ENCODE data around the gene ATP6V0D1. TPM values are rescaled to one million over a fixed set of nuclear protein-coding genes. Genes with fewer than 3 reads are reported as not detected.

Gene ATP6V0D1
- total and polyA plus RNA-seq, 2 of the 4 experiments (the other 2 are of a cell fraction), result 112 to 124 TPM

- TF ChIP-seq CEBPB (IDR thresholded peaks at IDR 0.05; ENCODE audit: low read depth, low read length) (no peak), MAFK (IDR thresholded peaks at IDR 0.05; ENCODE audit: low read depth, low read length) (no peak)
Measured at GRCh38 chr16:67399749-67400704, 80.9 kb downstream of the ATP6V0D1 start (continued).

- Histone ChIP-seq H3K14ac (replicated peaks; ENCODE audit: low read depth, low read length) (no peak overlapping the region), H3K23ac (ENCODE audit: low read depth, low read length) (no peak overlapping the region), H3K27me3 (ENCODE audit: control insufficient read depth, insufficient read depth, low read length) (no peaks in the 10 kb centered on the region), H4K8ac (ENCODE audit: low read depth in 2 of 2, low read length in 2 of 2) (no peak overlapping the region), H2BK20ac (ENCODE audit: low read depth, low read length) (no peak overlapping the region), H2AK5ac (ENCODE audit: low read depth, low read length) (0 out of 2 replicates have a peak overlapping the region, but pooled peaks have one; percentile 5), H2BK15ac (ENCODE audit: low read depth, low read length) (no peak overlapping the region), H2BK5ac (ENCODE audit: low read depth, low read length, poor library complexity, severe bottlenecking) (no peak overlapping the region), H3K9me3 (ENCODE audit: control insufficient read depth, insufficient read depth, low read length) (no peaks in the 10 kb centered on the region), H3K27ac (ENCODE audit: insufficient read depth, low read length) (no peak overlapping the region), H4K91ac (ENCODE audit: insufficient read depth, low read depth, low read length) (no peak overlapping the region), H3K56ac (ENCODE audit: extremely low read depth, insufficient read depth, low read length) (no peak overlapping the region), H2AK9ac (replicated peaks; ENCODE audit: low read depth, low read length, poor library complexity) (peak overlapping the region; percentile 15), H3K4me1 (ENCODE audit: control insufficient read depth, insufficient read depth, low read length) (peaks cover 11% of the 10 kb centered on the region), H3K18ac (ENCODE audit: low read depth, low read length) (no peak overlapping the region), H3K9me1 (ENCODE audit: insufficient read depth, low read length) (no peaks in the 10 kb centered on the region), H3K9ac (ENCODE audit: low read depth, low read length) (no peak overlapping the region), H3K4me3 (ENCODE audit: insufficient read depth, low read depth, low read length) (no peak overlapping the region), H3K4ac (ENCODE audit: low read depth, low read length) (no peak overlapping the region), H3K79me1 (ENCODE audit: low read depth in 1 of 2, low read length in 2 of 2) (no peaks in the 10 kb centered on the region; a peak in 1 of 4 replicates), H3K36me3 (ENCODE audit: control insufficient read depth, insufficient read depth, low read length) (no peaks in the 10 kb centered on the region), H3K4me2 (ENCODE audit: low read depth, low read length) (no peak overlapping the region), H2BK120ac (ENCODE audit: low read depth, low read length) (no peak overlapping the region), H4K20me1 (ENCODE audit: insufficient read depth, low read length) (no peaks in the 10 kb centered on the region), H2AFZ (replicated peaks; ENCODE audit: low read length, poor library complexity) (peak overlapping the region; percentile 53), H4K5ac (ENCODE audit: low read depth, low read length) (no peak overlapping the region)
- dilution Hi-C loops (cut with HindIII; ENCODE audit: low sequenced_read_pairs, unreplicated experiment), result no loop called here
- BruUV-seq (replicated peaks), result no TSS peak
- DNase-seq (no peak), ATAC-seq (ENCODE audit: low read depth) (peak; percentile 73)
- 35% methylated on average over 27 of the region's 42 CpGs; no CpG with 5 or more reads in 1 of the 2 experiments for WGBS, 2 experiments (ENCODE audit: extremely low coverage in 2 of 2, insufficient read length in 1 of 2)
- TF ChIP-seq RFX5 (IDR thresholded peaks at IDR 0.05; ENCODE audit: low read depth, low read length) (no peak), SMC3 (IDR thresholded peaks at IDR 0.05; ENCODE audit: low read depth, low read length) (peak; percentile 60), FOS (IDR thresholded peaks at IDR 0.05; ENCODE audit: low read depth, low read length) (no peak), RAD21 (IDR thresholded peaks at IDR 0.05; ENCODE audit: low read length) (peak; percentile 63)
- TF ChIP-seq, protein P1, sequence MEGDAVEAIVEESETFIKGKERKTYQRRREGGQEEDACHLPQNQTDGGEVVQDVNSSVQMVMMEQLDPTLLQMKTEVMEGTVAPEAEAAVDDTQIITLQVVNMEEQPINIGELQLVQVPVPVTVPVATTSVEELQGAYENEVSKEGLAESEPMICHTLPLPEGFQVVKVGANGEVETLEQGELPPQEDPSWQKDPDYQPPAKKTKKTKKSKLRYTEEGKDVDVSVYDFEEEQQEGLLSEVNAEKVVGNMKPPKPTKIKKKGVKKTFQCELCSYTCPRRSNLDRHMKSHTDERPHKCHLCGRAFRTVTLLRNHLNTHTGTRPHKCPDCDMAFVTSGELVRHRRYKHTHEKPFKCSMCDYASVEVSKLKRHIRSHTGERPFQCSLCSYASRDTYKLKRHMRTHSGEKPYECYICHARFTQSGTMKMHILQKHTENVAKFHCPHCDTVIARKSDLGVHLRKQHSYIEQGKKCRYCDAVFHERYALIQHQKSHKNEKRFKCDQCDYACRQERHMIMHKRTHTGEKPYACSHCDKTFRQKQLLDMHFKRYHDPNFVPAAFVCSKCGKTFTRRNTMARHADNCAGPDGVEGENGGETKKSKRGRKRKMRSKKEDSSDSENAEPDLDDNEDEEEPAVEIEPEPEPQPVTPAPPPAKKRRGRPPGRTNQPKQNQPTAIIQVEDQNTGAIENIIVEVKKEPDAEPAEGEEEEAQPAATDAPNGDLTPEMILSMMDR (conservative IDR thresholded peaks at IDR 0.05; ENCODE audit: low read depth, low read length), result peak; percentile 61
- intact Hi-C loops (cut with micrococcal nuclease), result loop anchor here (2.0 kb wide), 1 partner anchor 138 kb away; no protein-coding TSS in a partner anchor
- ChIA-PET CTCF (interaction anchor here (0.6 to 1.3 kb wide), 13 partner anchors 8 to 390 kb away, joined by 3 to 7 read pairs (median 4); no protein-coding TSS in a partner anchor), POLR2A (ENCODE audit: unreplicated experiment) (no interaction called here)
- in situ Hi-C loops (cut with MboI; ENCODE audit: low sequenced_read_pairs), result no loop called here
Measured at GRCh38 chr16:67399218-67399733, 81.7 kb downstream of the ATP6V0D1 start.
